HG03064 (cell line): ENCODE results near the gene DGKD.

ENCODE experiments used
- ATAC-seq: cut with Tn5 transposase; IDR thresholded peaks from one replicate; pipeline ENCODE4 v1.9.1; 2021; ENCODE audit warnings: low read depth; ENCODE audit not compliant: unreplicated experiment

The DGKD gene

DNA sequence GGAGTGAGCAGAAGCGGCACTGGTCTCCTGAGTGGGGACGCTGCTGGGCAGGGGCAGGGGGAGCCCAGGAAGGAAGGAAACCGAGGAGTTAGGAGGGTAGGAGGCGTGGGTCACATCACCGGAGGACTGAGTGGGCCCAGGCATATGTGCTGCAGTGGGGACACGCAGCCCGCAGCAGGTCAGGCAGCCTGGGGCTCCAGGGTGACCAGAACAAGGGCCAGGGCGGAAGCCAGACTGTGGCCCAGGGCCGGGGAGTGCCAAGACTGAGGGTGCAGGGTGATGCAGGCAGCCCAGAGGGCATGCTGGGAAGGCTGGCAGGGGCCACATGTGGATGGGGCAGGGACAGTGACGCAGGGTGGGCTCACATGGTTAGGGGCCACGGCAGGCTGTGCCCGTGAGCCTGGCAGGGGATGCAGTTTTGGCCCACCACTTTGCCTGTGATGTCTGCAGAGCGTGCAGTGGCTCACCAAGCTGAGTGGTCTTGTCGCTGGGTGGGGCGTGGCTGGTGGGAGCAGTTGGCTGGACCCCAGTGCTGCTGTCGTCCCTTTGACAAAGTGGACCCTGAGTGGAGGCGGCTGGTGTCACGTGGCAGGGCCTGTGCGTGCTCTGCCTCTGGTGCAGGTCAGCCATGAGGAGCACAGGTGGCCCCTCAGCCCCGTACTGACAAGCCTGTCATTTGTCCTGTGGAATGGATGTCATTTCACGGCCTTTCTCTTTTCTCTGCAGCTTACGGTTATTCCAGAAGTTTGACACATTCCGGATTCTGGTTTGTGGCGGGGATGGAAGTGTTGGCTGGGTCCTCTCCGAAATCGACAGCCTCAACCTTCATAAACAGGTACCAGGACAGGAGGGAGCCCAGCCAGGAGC lies 87.1 kb downstream of the DGKD start:
- no peak for ATAC-seq

DNA sequence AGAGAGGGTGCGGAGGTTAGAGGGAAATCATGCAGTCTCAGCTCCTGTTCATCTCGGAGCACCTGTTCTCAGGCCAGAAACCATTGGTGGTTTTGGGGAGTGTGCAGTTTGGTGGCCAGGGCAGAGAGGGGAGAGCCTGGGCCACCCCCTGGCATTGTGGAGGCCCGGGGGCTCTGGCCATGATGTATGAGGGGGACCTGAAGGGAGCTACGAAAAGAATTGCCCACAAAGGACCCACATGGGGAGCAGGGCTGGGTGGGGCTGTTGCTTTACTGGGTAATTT lies 87.7 kb downstream of the DGKD start:
- ATAC-seq, result no peak

DNA sequence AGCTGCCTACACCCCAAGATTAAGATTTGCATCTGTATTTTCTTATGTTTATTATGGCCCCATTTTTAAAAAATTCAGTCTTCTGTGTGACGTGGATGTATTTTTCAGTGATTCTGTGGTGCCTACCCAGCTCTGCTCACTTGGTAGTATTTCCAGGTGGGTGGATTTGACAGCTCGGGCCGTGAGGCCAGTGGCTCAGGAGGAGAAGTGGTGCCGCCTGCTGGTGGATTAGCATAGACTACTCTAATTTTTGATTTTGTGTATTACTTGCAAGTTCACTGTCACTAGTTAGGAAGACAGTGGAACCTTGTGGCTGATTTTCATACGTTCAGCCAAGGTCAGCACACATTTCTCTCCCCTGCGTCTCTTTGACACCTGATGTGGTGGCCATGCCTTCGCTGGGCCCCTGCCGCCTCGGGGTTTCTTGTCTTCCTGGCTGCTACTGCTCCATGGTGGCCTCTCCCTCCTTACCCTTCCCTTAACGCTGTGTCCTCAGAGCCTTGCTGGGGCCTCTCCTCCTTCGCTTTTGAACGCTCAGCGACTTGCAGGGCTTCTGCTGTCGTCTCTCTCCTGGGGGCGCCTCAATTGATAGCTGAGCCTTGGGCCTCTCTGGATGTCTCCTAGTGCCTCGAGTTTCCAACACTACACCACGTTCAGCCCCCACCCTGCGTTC lies 89.4 kb downstream of the DGKD start:
- ATAC-seq, result no peak

DNA sequence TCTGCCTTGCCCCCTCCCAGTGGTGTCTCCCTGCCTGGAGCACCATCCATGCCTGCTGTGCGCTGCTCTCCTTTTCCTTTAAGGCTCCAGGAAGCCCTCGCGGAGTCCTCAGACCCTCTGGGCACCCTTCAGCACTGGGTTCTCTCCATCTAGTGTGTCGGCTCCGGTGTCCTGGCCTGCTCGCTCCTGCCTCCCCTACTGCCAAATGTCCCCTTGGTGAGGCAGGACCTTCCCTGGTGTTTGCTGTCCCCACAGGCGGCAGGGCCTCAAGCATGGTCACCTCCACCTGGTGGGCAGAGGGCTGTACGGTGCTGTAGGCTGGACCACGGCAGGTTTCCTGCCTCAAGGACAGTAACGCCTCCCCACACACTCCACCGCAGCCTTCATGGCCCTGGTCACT lies 90.2 kb downstream of the DGKD start:
- ATAC-seq, result no peak

DNA sequence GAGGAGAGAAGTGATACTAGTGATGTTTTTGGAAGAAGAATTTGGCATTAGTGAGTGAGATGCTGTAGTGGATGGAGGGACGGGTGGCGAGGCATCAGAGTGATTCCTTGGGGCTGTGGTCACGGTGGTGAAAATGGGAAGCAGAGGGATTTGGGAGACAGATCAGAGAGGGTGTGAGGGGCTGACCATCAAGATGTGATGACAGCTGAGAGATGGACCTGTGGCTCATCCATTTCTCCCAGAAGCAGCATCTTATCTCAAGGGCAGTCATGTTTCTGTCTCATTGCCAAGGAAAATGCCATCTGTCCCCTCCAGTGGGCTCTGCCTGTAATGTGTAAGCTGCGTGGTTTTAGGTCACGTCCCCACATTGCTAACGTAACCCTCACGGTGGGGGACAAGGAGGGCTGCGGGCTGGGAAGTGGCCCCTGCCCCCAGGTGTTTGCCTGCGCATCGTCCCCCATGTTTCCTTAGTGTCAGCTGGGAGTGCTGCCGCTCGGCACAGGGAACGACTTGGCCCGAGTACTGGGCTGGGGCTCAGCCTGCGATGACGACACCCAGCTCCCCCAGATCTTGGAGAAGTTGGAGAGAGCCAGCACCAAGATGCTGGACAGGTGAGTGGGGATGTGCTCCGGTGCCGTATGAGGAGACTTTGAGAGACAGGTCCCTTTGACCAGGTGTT lies 91.0 kb downstream of the DGKD start:
- no peak for ATAC-seq

DNA sequence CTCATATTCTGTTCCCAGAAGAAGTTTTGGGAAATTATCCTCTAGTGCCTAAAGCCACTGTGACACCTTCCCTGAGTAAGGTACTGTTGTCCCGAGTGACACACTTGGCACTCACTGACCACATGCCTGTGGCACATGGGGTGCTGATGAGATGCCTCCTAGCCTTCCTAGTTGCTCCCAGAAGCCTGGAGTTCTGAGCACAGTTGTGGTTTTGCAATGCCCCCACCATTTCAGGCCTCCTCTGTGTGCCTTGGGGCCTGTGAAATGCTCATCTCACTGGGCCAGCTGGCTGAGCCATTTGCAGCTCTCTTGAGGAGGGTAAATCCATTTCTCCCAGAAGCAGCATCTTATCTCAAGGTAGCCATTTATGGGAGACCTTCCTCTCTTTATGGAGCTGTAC lies 91.8 kb downstream of the DGKD start:
- ATAC-seq, result no peak

DNA sequence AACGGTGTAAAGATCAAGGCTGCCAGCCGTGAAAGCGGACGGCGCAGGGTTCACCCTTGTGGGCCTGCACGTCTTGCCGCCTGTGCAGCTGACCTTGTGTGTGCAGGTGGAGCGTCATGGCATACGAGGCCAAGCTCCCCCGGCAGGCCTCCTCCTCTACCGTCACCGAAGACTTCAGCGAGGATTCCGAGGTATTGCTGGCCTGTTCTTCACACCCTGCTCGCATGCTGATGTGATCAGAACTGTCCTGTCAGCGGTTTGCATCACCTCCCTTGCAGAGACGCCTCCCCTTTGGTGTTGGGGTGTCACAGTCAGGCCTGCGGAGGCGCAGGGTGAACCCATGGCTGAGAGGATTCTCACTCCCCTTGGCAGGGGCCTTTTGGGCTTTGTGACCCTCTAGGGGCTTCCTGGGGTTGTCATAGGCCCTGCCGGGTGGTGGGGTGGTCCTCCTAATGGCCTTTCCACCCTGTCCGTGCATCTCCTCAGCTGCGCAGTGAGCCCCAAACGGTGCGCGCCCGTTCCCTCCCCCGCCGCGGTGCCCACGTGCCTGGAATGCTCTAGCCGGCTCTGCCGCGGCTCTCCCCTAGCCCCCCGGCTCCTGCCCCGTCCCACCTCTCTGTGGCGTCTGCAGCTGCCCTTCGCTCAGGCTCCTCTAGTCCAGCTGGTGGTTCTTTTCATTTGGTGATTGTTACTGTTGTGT lies 92.5 kb downstream of the DGKD start:
- ATAC-seq, result no peak

DNA sequence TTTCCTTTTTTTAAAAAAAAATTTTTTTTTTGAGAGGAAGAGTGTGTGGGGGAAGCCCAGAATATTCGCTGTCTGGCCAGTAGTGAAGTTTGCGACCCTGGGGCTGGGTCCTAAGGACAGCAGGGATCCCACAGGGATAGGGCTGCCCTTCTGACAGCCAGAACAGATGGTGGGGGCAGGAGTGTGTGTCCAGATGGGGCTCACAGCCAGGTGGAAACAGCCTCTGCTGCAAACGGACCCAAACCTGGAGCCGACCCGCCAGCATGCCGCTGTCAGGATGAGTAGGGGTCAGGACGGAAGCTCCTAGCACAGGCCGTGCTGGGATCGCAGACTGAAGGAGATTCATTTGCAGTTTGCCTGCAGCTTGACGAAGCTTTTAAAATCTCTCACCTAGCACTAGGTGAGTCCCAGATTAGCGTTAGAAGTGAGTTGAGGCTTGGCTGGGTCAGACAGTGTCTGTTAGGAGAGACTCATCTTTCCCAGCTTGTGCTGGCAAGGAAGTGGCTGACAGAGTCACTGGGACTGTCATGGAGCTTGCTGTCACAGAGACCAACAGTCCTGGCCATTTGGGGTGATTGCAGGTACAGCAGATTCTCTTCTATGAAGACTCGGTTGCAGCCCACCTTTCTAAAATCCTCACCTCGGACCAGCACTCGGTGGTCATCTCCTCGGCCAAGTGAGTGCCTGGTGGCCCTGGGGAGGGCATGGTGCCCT lies 93.4 kb downstream of the DGKD start:
- no peak for ATAC-seq

DNA sequence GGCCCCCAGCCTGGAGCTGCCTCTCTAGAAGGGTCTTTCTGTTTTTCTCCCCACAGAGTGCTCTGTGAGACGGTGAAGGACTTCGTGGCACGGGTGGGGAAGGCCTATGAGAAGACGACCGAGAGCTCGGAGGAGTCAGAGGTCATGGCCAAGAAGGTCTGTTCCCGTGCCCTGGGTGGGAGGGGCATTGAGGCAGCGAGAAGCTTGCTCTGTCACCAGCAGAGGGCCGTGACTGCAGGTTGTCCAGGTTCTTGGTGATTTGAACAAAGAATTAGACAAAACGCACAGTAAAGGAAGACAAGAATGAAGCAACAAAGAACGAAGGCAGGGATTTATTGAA lies 93.9 kb downstream of the DGKD start:
- no peak for ATAC-seq

DNA sequence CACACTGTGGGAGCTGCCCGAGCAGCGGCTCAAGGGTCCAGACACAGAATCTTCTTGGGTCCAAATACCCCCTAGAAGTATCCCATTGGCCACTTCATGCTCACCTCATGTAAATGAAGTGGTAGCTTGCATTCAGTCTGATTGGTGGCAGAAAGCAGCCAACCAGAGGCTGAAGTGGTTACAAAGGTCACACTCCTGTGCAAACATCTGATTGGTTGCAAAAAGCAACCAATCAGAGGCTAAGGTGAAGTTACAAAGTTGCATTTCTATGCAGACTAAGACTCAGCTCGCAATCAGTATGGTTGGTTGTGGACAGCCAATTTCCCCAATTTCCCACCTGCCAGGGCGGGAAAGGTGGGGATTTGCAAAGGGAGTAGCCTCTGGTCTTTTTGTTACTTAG lies 94.3 kb downstream of the DGKD start:
- ATAC-seq, result no peak

DNA sequence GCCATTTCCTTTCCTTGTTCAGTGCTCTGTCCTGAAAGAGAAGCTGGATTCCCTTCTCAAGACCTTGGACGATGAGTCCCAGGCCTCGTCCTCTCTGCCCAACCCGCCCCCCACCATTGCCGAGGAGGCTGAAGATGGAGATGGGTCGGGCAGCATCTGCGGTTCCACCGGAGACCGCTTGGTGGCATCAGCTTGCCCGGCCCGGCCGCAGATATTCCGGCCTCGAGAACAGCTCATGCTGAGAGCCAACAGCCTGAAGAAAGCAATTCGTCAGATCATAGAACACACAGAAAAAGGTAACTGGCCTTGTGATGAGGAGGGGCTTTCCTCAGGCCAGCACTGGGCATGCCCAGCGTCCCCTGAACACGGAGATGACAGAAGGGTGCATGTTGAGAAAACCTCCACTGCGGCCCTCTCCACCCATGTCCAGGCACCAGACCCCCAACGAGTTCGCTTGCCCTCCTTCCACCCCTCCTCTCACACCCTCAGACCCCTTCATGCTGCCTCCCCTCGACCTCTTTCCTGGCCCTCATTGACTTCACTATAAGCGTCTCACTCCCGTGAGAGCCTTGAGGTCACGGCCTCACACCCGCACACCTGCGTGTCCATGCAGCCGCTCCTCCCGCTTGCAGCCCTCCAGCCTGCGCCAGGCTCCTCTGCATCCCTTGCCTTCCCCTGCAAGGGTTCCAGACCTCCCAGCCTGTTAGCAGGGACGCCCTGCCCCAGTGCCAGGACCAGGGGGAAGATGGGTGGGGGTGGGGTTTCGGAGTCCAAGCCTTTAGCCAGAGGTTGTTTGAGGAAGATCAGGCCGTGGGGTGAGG lies 95.0 kb downstream of the DGKD start:
- ATAC-seq, result no peak

DNA sequence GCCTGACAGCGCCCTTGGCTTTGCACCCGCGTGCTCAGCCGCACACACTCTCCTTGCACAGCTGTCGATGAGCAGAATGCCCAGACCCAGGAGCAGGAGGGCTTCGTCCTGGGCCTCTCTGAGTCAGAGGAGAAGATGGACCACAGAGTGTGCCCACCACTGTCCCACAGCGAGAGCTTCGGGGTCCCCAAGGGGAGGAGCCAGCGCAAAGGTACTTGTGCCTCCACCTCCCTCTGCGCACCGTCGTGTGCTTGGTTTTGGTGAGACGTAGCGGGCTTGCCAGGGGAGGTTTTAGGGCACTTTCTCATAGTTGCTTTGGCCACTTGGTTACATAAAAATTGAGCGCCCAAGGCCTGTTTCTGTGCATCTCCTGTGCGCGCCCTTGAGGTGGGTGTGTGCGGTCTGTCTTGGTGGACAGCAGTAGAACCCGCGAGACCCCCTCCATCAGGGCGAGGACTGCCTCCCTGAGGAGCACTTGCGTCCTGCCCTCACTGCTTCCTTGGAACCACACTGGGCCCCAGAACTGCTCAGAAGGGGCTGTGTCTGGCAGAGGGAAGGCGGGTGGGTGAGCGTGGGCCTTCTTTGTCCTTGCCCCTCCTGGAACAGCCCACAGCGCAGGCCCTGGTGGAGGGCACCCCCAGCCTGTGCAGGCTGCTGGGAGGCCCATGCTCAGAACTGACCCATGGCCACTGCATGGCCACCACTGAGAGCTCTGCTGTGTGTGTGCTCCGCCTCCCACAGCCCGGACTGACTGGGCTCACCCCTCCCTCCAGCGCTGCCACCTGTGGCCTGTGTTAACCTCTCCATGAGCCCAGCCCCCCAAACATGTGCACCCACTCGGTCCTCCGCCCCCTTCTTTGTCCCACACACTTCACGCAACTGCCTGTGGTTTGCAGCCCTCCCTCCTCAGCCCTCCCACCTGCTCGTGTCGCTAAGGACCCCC lies 95.9 kb downstream of the DGKD start:
- no peak for ATAC-seq

DNA sequence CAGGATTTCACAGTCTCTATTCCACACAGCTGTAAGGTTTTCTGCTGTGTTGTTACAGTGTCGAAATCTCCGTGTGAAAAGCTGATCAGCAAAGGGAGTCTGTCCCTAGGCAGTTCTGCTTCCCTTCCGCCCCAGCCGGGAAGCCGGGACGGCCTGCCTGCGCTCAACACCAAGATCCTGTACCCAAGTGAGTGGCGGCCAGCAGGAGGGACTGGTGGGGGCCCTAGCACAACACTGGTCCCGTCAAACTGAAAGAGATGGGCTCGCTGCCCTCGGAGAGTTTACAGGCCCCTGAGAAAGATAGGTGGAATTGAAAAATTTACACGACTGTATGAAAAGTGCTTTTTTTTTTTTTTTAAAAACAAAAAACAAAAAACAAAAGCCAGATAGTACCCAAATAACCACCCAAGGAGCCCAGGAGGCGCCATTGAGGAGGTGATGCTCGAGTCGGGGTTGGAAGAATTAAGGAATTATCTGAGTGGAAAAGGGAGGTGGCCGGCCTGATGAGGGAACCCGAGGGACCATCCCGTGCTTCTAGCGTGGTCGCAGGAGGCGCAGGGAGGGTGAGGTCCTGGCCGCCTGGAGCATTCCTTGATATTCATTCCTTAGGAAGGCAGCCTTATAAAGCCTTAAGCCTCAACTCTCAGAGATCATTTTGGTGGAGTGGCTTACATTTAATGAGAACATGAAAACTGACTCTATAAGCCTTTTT lies 96.7 kb downstream of the DGKD start:
- no peak for ATAC-seq

DNA sequence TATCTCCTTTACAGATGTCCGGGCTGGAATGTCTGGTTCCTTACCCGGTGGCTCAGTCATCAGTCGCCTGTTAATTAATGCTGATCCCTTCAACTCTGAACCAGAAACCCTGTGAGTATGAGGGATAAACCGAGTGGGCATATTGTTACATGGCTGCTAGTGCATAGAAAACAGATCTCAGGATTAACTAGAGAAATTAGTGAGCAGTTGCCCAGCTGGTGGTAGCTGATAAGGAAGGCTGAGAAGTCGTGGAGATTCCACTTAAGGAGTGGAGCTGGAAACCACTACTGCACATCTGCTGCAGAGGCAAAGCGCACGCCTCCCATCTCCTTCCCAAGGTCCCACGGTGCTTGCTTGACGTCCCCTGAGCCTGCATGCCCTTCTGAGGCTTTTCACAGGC lies 97.7 kb downstream of the DGKD start:
- ATAC-seq, result no peak

DNA sequence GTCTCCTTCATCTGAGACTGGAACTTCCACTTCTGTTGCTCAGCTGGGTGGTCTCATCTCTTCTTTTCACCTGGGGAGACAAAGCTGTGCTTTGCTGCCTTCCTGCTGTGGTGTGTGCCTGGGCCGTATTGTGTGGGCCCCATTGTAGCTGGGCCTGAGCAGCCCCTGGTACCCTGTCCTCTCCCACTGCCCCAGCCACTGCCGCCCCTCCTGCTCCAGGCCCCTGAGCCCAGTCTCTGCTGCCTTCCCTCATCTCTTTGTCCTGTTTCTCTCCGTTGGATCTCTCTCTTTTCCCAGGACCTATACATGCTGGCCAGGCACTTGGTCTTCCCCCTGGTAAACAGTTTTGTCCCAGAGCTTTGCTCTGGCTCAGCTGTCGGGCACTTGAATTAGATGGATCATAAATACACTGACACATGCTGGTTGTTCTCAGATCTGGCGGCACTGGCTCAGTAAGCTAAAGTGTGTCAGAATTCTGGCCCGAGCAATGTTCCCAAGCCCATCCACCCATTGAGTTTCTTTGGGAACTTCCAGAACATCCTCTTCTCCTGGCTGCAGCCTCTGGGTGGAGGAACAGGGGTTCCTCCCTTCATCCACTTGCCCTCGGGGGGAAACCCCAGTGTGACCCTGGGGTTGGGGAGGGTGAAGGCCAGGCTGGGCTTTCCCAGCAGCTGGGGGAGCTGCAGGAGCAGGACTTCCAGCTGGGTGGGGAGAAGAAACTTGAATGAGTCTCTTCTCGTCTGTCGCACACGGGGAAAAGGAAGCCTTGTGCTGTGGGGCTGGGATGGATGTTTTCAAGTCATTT lies 99.0 kb downstream of the DGKD start:
- no peak for ATAC-seq

DNA sequence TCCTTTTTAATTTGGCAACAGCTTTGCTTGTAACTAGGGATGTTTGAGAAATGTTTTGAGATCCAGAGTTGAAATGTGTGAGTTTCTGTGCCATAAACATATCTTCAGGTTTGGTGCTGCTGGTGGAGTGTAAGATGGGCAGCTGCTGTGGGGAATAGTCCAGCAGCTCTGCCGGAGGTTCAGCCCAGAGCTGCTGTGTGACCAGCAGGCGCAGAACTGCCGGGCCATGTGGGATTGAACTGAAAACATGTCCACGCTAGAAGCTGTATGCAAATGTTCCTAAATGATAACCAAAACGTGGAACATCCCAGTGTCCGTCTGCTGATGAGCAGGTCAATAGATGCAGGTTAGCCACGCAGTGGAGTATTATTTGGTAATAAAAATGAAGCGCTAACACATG lies 99.6 kb downstream of the DGKD start:
- no peak for ATAC-seq

DNA sequence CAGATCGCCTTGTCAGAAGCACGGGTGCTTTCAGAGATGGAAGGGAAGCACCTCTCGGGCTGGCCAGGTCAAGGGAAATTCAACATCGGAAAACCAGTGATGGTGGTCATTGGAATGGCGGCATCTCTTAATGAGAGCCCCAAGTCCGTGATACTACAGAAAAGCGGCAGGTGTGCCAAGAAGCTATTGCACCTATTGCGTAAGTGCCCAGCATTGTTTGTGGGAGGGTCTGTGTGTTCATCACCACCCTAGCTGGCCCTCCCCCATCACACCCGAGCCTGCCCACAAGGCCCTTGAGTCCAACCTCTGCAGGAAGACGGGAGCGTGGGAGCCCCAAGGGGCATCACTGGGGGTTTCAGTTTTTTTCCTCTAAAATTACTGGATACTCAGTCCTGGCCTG lies 100.7 kb downstream of the DGKD start:
- ATAC-seq, result no peak
